CD4-positive, alpha-beta memory T cell (primary cell): ENCODE results near the gene PTPRG. TPM values are rescaled to one million over a fixed set of nuclear protein-coding genes. Genes with fewer than 3 reads are reported as not detected.

Experiments used
- CTCF ChIA-PET: fragments of 350-600 bp; sonication (Branson Sonifier 250); formaldehyde crosslinking; loops from one replicate; lab custom pipeline; 2021; ENCODE audit warnings: inconsistent platforms; ENCODE audit not compliant: partially characterized antibody; lab: Charles Lee
- POLR2A ChIA-PET: fragments of 350-600 bp; sonication (Branson Sonifier 250); formaldehyde crosslinking; loops from one replicate; lab custom pipeline; 2021; ENCODE audit not compliant: partially characterized antibody; lab: Charles Lee
- DNase-seq, 5 donors: peaks; one replicate each; pipeline versions ENCODE4 v3.0.0 to v3.0.0-alpha.2; 2020 to 2022; ENCODE audit warnings: mixed read lengths in 1 of 5
- H3K27ac ChIP-seq: one replicate; pipeline ENCODE4 v1.7.0; 2013; ENCODE audit warnings: low read depth, low read length
- H3K27me3 ChIP-seq: 2 replicates; pipeline ENCODE4 v1.7.0; 2013; ENCODE audit warnings: mild to moderate bottlenecking, low read length, moderate library complexity; ENCODE audit not compliant: insufficient read depth
- H3K36me3 ChIP-seq: 2 replicates; pipeline ENCODE4 v1.7.0; 2013; ENCODE audit warnings: mild to moderate bottlenecking, low read length, moderate library complexity; ENCODE audit not compliant: insufficient read depth
- H3K4me1 ChIP-seq: 2 replicates; pipeline ENCODE4 v1.7.0; 2013; ENCODE audit warnings: mild to moderate bottlenecking, low read length, moderate library complexity; ENCODE audit not compliant: insufficient read depth
- H3K4me3 ChIP-seq, 2 donors: one replicate each; pipeline ENCODE4 v1.7.0; 2013; ENCODE audit warnings: low read length in 2 of 2, mild to moderate bottlenecking in 1 of 2
- H3K9me3 ChIP-seq, 2 donors: one replicate each; pipeline ENCODE4 v1.7.0; 2013; ENCODE audit warnings: low read length in 2 of 2, control low read depth in 1 of 2; ENCODE audit not compliant: control insufficient read depth in 1 of 2
- H3K27ac Mint-ChIP-seq, 7 donors: one replicate each; pipeline ENCODE4 v1.8.0; 2020 to 2021; ENCODE audit warnings: mixed read lengths in 7 of 7, mild to moderate bottlenecking in 6 of 7, inconsistent platforms in 3 of 7, moderate library complexity in 3 of 7
- H3K27me3 Mint-ChIP-seq, 2 donors: one replicate each; pipeline ENCODE4 v1.8.0; 2020 to 2021; ENCODE audit warnings: mixed read lengths in 2 of 2
- H3K36me3 Mint-ChIP-seq, 2 donors: one replicate each; pipeline ENCODE4 v1.8.0; 2020 to 2021; ENCODE audit warnings: mixed read lengths in 2 of 2, inconsistent platforms in 1 of 2, mild to moderate bottlenecking in 1 of 2
- H3K4me1 Mint-ChIP-seq, 4 donors: one replicate each; pipeline ENCODE4 v1.8.0; 2020 to 2021; ENCODE audit warnings: mixed read lengths in 4 of 4, mild to moderate bottlenecking in 1 of 4
- H3K4me3 Mint-ChIP-seq, 8 donors: one replicate each; pipeline ENCODE4 v1.8.0; 2020 to 2021; ENCODE audit warnings: mixed read lengths in 8 of 8, mild to moderate bottlenecking in 7 of 8, moderate library complexity in 6 of 8, inconsistent platforms in 3 of 8
- H3K9me3 Mint-ChIP-seq, 8 donors: one replicate each; pipeline ENCODE4 v1.8.0; 2020 to 2021; ENCODE audit warnings: mixed read lengths in 8 of 8, mild to moderate bottlenecking in 5 of 8, inconsistent platforms in 3 of 8, moderate library complexity in 1 of 8
- intact Hi-C: fragments of 100-400 bp; cut with micrococcal nuclease; formaldehyde crosslinking; loops from one replicate; pipeline ENCODE4 v1.15.1; 2023
- polyA plus RNA-seq, 2 donors: library from polyadenylated mRNA; unstranded; fragments of 300-500 nt; fragmentation: Illumina TruSeq; gene quantifications; one replicate each; pipeline ENCODE4 v1.2.3, GENCODE V29; 2021
- total RNA-seq, 2 experiments: library from RNA; stranded (reverse); gene quantifications; one replicate each; pipeline ENCODE4 v1.2.3, GENCODE V29; 2021

The PTPRG gene
- total and polyA plus RNA-seq, 4 experiments from 2014 or later: not detected

GRCh38 chr3:62253971-62254370 lies 692.6 kb downstream of the PTPRG start:
- Mint-ChIP-seq H3K4me3 (no peak overlapping the region), H3K27ac (no peak overlapping the region), H3K27me3 (peaks cover 0 to 2% of the 10 kb centered on the region in 2 donors), H3K36me3 (no peaks in the 10 kb centered on the region), H3K4me1 (no peaks in the 10 kb centered on the region), H3K9me3 (peaks cover 0 to 2% (median 0%) of the 10 kb centered on the region in 8 donors)
- Histone ChIP-seq H3K27me3 (no peaks in the 10 kb centered on the region), H3K36me3 (no peaks in the 10 kb centered on the region), H3K4me3 (no peak overlapping the region), H3K27ac (no peak overlapping the region), H3K4me1 (no peaks in the 10 kb centered on the region), H3K9me3 (no peaks in the 10 kb centered on the region)
- intact Hi-C loops: no loop called here
- POLR2A ChIA-PET: no interaction called here
- DNase-seq: no peak
- CTCF ChIA-PET: no interaction called here

DNA sequence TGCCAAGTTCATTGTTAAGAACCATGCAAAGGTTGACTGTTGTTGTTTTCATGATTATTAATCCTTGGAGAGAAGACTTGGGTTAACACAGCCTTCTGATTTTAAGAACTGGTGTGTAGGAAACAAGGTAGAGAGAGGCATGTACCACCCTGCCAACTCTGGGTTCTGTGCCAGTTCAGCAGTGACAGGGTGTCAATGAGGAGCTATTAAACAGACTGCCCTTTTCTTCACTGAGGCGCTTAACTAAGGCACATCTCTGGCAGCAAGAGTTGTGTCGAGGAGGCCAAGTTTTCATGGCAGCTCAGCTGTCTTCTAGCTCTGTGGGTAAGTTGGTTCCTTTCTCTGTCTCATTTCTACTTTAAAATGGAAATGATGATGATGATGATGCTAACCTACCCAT lies 694.4 kb downstream of the PTPRG start:
- Mint-ChIP-seq H3K9me3 (peaks cover 0 to 3% (median 0%) of the 10 kb centered on the region in 8 donors), H3K36me3 (no peaks in the 10 kb centered on the region), H3K27me3 (no peaks in the 10 kb centered on the region), H3K4me3 (no peak overlapping the region), H3K27ac (no peak overlapping the region), H3K4me1 (no peaks in the 10 kb centered on the region)
- H3K4me1 ChIP-seq: no peaks in the 10 kb centered on the region
- CTCF ChIA-PET: no interaction called here
- no peak overlapping the region for H3K4me3 ChIP-seq
- H3K27me3 ChIP-seq: no peaks in the 10 kb centered on the region
- H3K9me3 ChIP-seq: no peaks in the 10 kb centered on the region
- no peaks in the 10 kb centered on the region for H3K36me3 ChIP-seq
- H3K27ac ChIP-seq: no peak overlapping the region
- POLR2A ChIA-PET: no interaction called here
- intact Hi-C loops: no loop called here
- no peak for DNase-seq

GRCh38 chr3:62259924-62260323 lies 698.6 kb downstream of the PTPRG start:
- Histone ChIP-seq H3K9me3 (no peaks in the 10 kb centered on the region), H3K4me3 (no peak overlapping the region), H3K4me1 (no peaks in the 10 kb centered on the region), H3K27me3 (no peaks in the 10 kb centered on the region), H3K36me3 (no peaks in the 10 kb centered on the region), H3K27ac (no peak overlapping the region)
- Mint-ChIP-seq H3K4me1 (no peaks in the 10 kb centered on the region), H3K36me3 (no peaks in the 10 kb centered on the region), H3K27me3 (no peaks in the 10 kb centered on the region), H3K27ac (no peak overlapping the region), H3K4me3 (no peak overlapping the region), H3K9me3 (peaks cover 0 to 3% (median 0%) of the 10 kb centered on the region in 8 donors)
- DNase-seq: no peak
- ChIA-PET CTCF (no interaction called here), POLR2A (no interaction called here)
- intact Hi-C loops: no loop called here

DNA sequence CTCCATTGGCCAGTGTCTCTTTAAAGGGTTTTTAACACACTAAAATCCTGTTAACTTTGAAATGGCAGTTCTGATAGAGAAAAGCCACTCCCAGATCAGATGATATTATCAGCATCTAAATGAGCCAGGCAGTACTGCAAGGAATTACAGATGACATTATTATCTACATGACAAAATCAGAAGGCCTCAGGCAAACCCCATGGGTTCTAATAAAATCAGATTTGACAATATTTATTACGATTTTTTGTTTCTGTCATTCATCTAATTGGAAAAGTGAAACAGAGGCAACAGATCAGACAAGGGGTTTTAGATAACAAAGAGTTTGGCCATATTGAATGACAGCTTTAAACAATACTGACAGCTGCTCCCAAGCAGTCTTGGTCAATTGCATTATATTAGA lies 699.3 kb downstream of the PTPRG start:
- peaks cover 0 to 3% (median 0%) of the 10 kb centered on the region in 8 donors for H3K9me3 Mint-ChIP-seq

GRCh38 chr3:62261121-62261520 lies 699.8 kb downstream of the PTPRG start:
- Mint-ChIP-seq H3K4me1 (no peaks in the 10 kb centered on the region), H3K27me3 (no peaks in the 10 kb centered on the region), H3K4me3 (no peak overlapping the region), H3K9me3 (peaks cover 0 to 3% (median 0%) of the 10 kb centered on the region in 8 donors), H3K36me3 (no peaks in the 10 kb centered on the region), H3K27ac (no peak overlapping the region)
- no peaks in the 10 kb centered on the region for H3K4me1 ChIP-seq
- no peaks in the 10 kb centered on the region for H3K9me3 ChIP-seq
- H3K27ac ChIP-seq: no peak overlapping the region
- ChIA-PET POLR2A (no interaction called here), CTCF (no interaction called here)
- H3K4me3 ChIP-seq: no peak overlapping the region
- no peaks in the 10 kb centered on the region for H3K36me3 ChIP-seq
- H3K27me3 ChIP-seq: no peaks in the 10 kb centered on the region
- intact Hi-C loops: no loop called here
- DNase-seq: no peak

More for the DNA sequence above, 699.3 kb downstream of the PTPRG start:
- no peaks in the 10 kb centered on the region for H3K4me1 ChIP-seq
- H3K36me3 ChIP-seq: no peaks in the 10 kb centered on the region
- ChIA-PET CTCF (no interaction called here), POLR2A (no interaction called here)
- H3K27ac Mint-ChIP-seq: no peak overlapping the region
- H3K27ac ChIP-seq: no peak overlapping the region
- DNase-seq: no peak
- no peak overlapping the region for H3K4me3 ChIP-seq
- H3K4me3 Mint-ChIP-seq: no peak overlapping the region
- intact Hi-C loops: no loop called here
- no peaks in the 10 kb centered on the region for H3K27me3 Mint-ChIP-seq
- no peaks in the 10 kb centered on the region for H3K27me3 ChIP-seq
- H3K9me3 ChIP-seq: no peaks in the 10 kb centered on the region
- H3K4me1 Mint-ChIP-seq: no peaks in the 10 kb centered on the region
- no peaks in the 10 kb centered on the region for H3K36me3 Mint-ChIP-seq

- H3K27me3 Mint-ChIP-seq: no peaks in the 10 kb centered on the region
- no peak overlapping the region for H3K4me3 ChIP-seq
- H3K27me3 ChIP-seq: no peaks in the 10 kb centered on the region
- H3K36me3 ChIP-seq: no peaks in the 10 kb centered on the region
- H3K27ac Mint-ChIP-seq: no peak overlapping the region
- no peak overlapping the region for H3K4me3 Mint-ChIP-seq
- H3K36me3 Mint-ChIP-seq: no peaks in the 10 kb centered on the region
- intact Hi-C loops: no loop called here
- peaks cover 0 to 3% (median 0%) of the 10 kb centered on the region in 8 donors for H3K9me3 Mint-ChIP-seq
- ChIA-PET CTCF (no interaction called here), POLR2A (no interaction called here)
- no peak overlapping the region for H3K27ac ChIP-seq
- no peak for DNase-seq
- H3K4me1 Mint-ChIP-seq: no peaks in the 10 kb centered on the region
- H3K9me3 ChIP-seq: no peaks in the 10 kb centered on the region
- no peaks in the 10 kb centered on the region for H3K4me1 ChIP-seq
Observed at GRCh38 chr3:62261736-62262135, 700.4 kb downstream of the PTPRG start.

GRCh38 chr3:62265528-62265927 lies 704.2 kb downstream of the PTPRG start:
- Mint-ChIP-seq H3K4me1 (no peaks in the 10 kb centered on the region), H3K27ac (no peak overlapping the region), H3K27me3 (no peaks in the 10 kb centered on the region), H3K36me3 (no peaks in the 10 kb centered on the region), H3K9me3 (peaks cover 0 to 2% (median 0%) of the 10 kb centered on the region in 8 donors), H3K4me3 (no peak overlapping the region)
- ChIA-PET POLR2A (no interaction called here), CTCF (no interaction called here)
- no peaks in the 10 kb centered on the region for H3K27me3 ChIP-seq
- H3K36me3 ChIP-seq: no peaks in the 10 kb centered on the region
- DNase-seq: no peak
- intact Hi-C loops: no loop called here
- no peak overlapping the region for H3K4me3 ChIP-seq
- no peaks in the 10 kb centered on the region for H3K9me3 ChIP-seq
- no peaks in the 10 kb centered on the region for H3K4me1 ChIP-seq
- no peak overlapping the region for H3K27ac ChIP-seq
